HL-60 (cell line): ENCODE measurements around the gene ABI3BP.

Experiments
- CTCF ChIP-seq: IDR thresholded peaks from one replicate; pipeline ENCODE4 v1.5.1; 2011; ENCODE audit warnings: low read length, control low read depth, inconsistent platforms; ENCODE audit not compliant: insufficient read depth
- GABPA ChIP-seq: IDR thresholded peaks from 2 replicates; pipeline ENCODE4 v1.6.1; 2012; ENCODE audit warnings: low read depth
- TF ChIP-seq, protein P1 (sequence below): IDR thresholded peaks from 2 replicates; pipeline ENCODE4 v1.6.1; 2012; ENCODE audit warnings: low read depth; ENCODE audit not compliant: insufficient replicate concordance

DNA sequence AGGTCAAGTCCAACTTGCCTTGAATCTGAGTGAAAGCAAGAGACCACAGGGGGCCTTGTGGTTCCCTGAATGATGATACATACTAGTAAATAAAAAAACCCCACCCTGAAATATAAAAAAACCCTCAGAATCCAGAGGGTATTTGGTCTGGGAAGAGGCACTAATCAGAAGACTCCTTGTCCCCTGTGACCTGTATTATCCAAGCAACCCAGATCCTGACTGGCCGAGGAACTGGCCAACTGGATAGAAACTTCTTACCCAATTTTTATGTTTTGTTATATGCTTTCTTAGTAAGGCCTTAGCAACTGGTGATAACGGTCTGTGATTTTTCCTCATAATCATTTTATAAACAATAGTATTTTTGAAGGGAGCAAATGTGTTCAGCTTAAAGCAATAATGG, 17.5 kb downstream of the ABI3BP start:
- no peak for TF ChIP-seq CTCF
- TF ChIP-seq, protein P1, sequence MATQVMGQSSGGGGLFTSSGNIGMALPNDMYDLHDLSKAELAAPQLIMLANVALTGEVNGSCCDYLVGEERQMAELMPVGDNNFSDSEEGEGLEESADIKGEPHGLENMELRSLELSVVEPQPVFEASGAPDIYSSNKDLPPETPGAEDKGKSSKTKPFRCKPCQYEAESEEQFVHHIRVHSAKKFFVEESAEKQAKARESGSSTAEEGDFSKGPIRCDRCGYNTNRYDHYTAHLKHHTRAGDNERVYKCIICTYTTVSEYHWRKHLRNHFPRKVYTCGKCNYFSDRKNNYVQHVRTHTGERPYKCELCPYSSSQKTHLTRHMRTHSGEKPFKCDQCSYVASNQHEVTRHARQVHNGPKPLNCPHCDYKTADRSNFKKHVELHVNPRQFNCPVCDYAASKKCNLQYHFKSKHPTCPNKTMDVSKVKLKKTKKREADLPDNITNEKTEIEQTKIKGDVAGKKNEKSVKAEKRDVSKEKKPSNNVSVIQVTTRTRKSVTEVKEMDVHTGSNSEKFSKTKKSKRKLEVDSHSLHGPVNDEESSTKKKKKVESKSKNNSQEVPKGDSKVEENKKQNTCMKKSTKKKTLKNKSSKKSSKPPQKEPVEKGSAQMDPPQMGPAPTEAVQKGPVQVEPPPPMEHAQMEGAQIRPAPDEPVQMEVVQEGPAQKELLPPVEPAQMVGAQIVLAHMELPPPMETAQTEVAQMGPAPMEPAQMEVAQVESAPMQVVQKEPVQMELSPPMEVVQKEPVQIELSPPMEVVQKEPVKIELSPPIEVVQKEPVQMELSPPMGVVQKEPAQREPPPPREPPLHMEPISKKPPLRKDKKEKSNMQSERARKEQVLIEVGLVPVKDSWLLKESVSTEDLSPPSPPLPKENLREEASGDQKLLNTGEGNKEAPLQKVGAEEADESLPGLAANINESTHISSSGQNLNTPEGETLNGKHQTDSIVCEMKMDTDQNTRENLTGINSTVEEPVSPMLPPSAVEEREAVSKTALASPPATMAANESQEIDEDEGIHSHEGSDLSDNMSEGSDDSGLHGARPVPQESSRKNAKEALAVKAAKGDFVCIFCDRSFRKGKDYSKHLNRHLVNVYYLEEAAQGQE = no peak
- TF ChIP-seq GABPA = no peak
